Tibial nerve (tissue), 3 donors: Measurements from ENCODE around the gene LAIR2.

Experiments
- CTCF ChIP-seq, 5 experiments: fragments of 200-600 bp in 3 of 5; fragments of 450-650 bp in 2 of 5; sonication (generic) in 3 of 5; IDR thresholded peaks; one replicate each; pipeline ENCODE4 v1.5.1; 2016 to 2019; ENCODE audit warnings: antibody characterized with exemption in 5 of 5, mild to moderate bottlenecking in 3 of 5, moderate library complexity in 2 of 5
- POLR2A ChIP-seq, 2 donors: fragments of 450-650 bp; IDR thresholded peaks; one replicate each; pipeline ENCODE4 v1.6.1; 2017; ENCODE audit warnings: antibody characterized with exemption in 2 of 2, mild to moderate bottlenecking in 2 of 2, moderate library complexity in 2 of 2

DNA sequence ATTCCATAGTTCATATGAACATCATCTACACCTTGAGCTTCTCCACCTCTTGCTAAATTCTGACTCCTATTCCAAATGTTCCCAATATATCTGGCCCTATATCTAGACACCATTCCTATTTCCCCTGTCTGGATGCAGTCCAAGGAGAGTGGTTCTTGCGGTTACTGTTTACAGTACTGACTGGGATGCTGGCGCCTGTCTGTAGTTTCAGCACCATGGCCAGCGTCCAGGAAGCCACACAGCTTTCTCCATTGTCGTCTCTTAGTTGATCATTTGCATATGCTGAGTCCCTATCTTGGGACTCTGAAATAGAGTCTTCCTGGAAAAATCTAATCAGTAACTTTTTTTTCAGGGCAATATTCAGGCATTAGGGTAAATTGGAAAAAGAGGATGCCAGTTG is 14.9 kb downstream of the LAIR2 start:
- TF ChIP-seq CTCF (IDR thresholded peaks at IDR 0.05) (no peak), POLR2A (IDR thresholded peaks at IDR 0.05) (no peak)
